Effector CD4-positive, alpha-beta T cell (primary cell): ENCODE results near the gene PNMA8B.

Experiments used
- DNase-seq: peaks from one replicate; pipeline ENCODE4 v3.0.0-alpha.2; 2020

Gene PNMA8B

GRCh38 chr19:46452186-46452585 is 43.5 kb downstream of the PNMA8B start:
- no peak for DNase-seq

- DNase-seq: no peak
Measured at GRCh38 chr19:46451352-46451751, 44.3 kb downstream of the PNMA8B start.

GRCh38 chr19:46450737-46451136 is 44.9 kb downstream of the PNMA8B start:
- no peak for DNase-seq

GRCh38 chr19:46449228-46449627 is 46.4 kb downstream of the PNMA8B start:
- no peak for DNase-seq

GRCh38 chr19:46448601-46449000 is 47.1 kb downstream of the PNMA8B start:
- no peak for DNase-seq

- no peak for DNase-seq
Measured at GRCh38 chr19:46447824-46448223, 47.8 kb downstream of the PNMA8B start.

- DNase-seq: no peak
Measured at GRCh38 chr19:46447006-46447405, 48.7 kb downstream of the PNMA8B start.

GRCh38 chr19:46446021-46446420 is 49.6 kb downstream of the PNMA8B start:
- no peak for DNase-seq

- no peak for DNase-seq
Measured at GRCh38 chr19:46442808-46443450, 52.7 kb downstream of the PNMA8B start.

GRCh38 chr19:46441866-46442265 is 53.8 kb downstream of the PNMA8B start:
- DNase-seq: no peak
